ENCODE data around the gene FUT7.

FUT7 gene

DNA sequence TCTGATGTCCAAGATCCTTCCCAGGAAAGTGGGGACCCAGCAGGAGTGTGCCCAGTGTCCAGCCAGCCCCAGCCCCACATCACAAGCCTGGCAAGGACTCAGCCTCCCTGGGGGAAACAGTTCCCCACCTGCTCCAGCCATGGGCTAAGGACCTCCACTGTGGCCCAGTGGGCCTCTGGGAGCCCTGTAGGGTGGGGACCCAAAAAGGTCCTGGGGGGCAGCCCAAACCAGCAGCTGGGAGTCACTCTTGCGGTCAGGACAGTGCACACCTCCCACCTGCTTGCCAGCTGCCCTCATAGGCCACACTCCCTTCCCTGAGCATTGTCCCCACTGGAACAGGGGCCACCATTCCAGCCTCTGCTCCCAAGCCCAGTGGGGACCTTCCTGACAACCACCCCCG is 5.5 kb downstream of the FUT7 start:
- H3K9me3 ChIP-seq (ENCODE audit: control insufficient read depth in 5 of 5, low read length in 5 of 5) = no peaks in the 10 kb centered on the region
- H3K27ac ChIP-seq (ENCODE audit: low read depth, low read length) = no peak overlapping the region
- H3K27me3 ChIP-seq (ENCODE audit: control insufficient read depth in 5 of 5, insufficient read depth in 4 of 5, low read length in 5 of 5) = no peaks in the 10 kb centered on the region
- H3K4me3 ChIP-seq (ENCODE audit: low read depth in 1 of 5, low read length in 5 of 5) = no peak overlapping the region
- peaks cover 0 to 4% (median 0%) of the 10 kb centered on the region in 5 donors for H3K36me3 ChIP-seq (ENCODE audit: control insufficient read depth in 5 of 5, insufficient read depth in 5 of 5, low read length in 5 of 5)
- H3K4me1 ChIP-seq (ENCODE audit: control insufficient read depth in 5 of 5, insufficient read depth in 5 of 5, low read length in 5 of 5) = peaks cover 4 to 74% (median 53%) of the 10 kb centered on the region in 5 donors
- H3K9ac ChIP-seq (ENCODE audit: low read length in 5 of 5) = no peak overlapping the region

DNA sequence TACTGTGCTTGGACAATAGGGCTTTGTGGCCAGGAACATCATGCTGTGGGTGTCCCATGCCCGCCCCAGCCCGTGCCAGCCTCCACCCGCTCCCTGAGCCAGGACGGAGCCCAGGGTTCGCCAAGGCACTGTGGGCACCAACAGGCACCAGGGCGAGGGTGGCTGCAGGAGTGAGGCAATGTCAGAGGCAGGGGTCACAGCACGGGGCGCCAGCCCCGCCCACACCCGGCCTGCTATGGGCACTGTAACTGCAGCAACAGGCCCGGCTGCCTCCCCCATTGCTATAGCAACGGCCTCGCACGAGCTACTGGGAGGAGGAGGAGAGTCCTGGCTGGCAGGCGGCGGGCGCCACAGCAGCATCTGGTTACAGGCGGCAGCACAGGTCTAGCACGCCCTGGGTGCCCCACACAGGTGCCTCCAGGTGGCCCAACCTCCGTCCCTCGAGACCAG is 6.3 kb downstream of the FUT7 start:
- Histone ChIP-seq H3K4me1 (ENCODE audit: control insufficient read depth in 5 of 5, insufficient read depth in 5 of 5, low read length in 5 of 5) (peaks cover 4 to 69% (median 53%) of the 10 kb centered on the region in 5 donors), H3K27ac (ENCODE audit: low read depth, low read length) (no peak overlapping the region), H3K27me3 (ENCODE audit: control insufficient read depth in 5 of 5, insufficient read depth in 4 of 5, low read length in 5 of 5) (no peaks in the 10 kb centered on the region), H3K36me3 (ENCODE audit: control insufficient read depth in 5 of 5, insufficient read depth in 5 of 5, low read length in 5 of 5) (peaks cover 0 to 10% (median 5%) of the 10 kb centered on the region in 5 donors), H3K4me3 (ENCODE audit: low read depth in 1 of 5, low read length in 5 of 5) (no peak overlapping the region), H3K9ac (ENCODE audit: low read length in 5 of 5) (no peak overlapping the region), H3K9me3 (ENCODE audit: control insufficient read depth in 5 of 5, low read length in 5 of 5) (no peaks in the 10 kb centered on the region)

DNA sequence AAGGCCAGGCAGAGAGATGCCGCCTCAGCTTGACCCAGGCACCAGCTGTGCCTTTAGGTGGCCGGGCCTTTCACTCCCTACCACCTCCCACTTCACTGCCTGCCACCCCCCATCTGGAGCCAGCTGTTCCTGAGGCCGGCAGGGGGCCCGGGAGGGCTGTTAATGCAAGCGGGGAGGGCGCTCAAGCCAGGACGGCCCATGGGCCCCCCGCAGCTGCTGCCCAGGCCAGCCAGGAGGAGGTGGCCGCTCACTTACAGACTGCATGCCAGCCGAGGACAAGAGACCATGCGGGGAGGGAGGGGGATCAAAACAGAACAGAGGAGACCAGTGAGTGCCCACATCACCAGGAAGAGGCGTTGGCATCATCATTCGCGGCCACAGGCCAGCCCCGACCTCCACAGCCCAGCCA is 8.3 kb downstream of the FUT7 start:
- H3K9me3 ChIP-seq (ENCODE audit: control insufficient read depth in 5 of 5, low read length in 5 of 5) = no peaks in the 10 kb centered on the region
- peaks cover 4 to 53% (median 41%) of the 10 kb centered on the region in 5 donors for H3K4me1 ChIP-seq (ENCODE audit: control insufficient read depth in 5 of 5, insufficient read depth in 5 of 5, low read length in 5 of 5)
- H3K27ac ChIP-seq (ENCODE audit: low read depth, low read length) = peak overlapping the region; percentile 10
- peak overlapping the region in 1 of 5 donors; percentile 11 for H3K9ac ChIP-seq (ENCODE audit: low read length in 5 of 5)
- peaks cover 0 to 24% (median 8%) of the 10 kb centered on the region in 5 donors for H3K36me3 ChIP-seq (ENCODE audit: control insufficient read depth in 5 of 5, insufficient read depth in 5 of 5, low read length in 5 of 5)
- H3K4me3 ChIP-seq (ENCODE audit: low read depth in 1 of 5, low read length in 5 of 5) = no peak overlapping the region
- H3K27me3 ChIP-seq (ENCODE audit: control insufficient read depth in 5 of 5, insufficient read depth in 4 of 5, low read length in 5 of 5) = no peaks in the 10 kb centered on the region

DNA sequence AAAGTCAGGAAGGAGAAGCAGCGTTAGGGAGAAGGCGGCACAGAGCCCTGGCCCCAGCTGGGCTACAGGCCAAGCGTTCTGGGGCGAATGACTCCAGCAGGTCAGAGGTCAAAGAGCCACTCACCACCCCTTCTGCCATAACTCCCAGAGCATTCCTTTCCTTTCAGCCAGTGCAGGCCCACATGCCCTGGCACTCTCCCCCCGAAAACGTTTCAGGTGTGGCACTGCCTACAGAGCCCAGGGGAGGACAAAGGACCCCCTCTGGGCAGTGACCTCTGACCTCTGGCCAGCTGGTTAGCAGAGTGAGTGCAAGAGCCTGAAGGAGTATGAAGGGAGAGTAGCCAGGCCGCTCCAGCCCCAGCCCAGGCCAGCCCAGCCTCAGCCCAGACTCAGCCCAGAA is 8.7 kb downstream of the FUT7 start:
- Histone ChIP-seq H3K4me3 (ENCODE audit: low read depth in 1 of 5, low read length in 5 of 5) (no peak overlapping the region), H3K36me3 (ENCODE audit: control insufficient read depth in 5 of 5, insufficient read depth in 5 of 5, low read length in 5 of 5) (peaks cover 0 to 25% (median 8%) of the 10 kb centered on the region in 5 donors), H3K4me1 (ENCODE audit: control insufficient read depth in 5 of 5, insufficient read depth in 5 of 5, low read length in 5 of 5) (peaks cover 4 to 50% (median 37%) of the 10 kb centered on the region in 5 donors), H3K27ac (ENCODE audit: low read depth, low read length) (peak overlapping the region; percentile 10), H3K27me3 (ENCODE audit: control insufficient read depth in 5 of 5, insufficient read depth in 4 of 5, low read length in 5 of 5) (no peaks in the 10 kb centered on the region), H3K9me3 (ENCODE audit: control insufficient read depth in 5 of 5, low read length in 5 of 5) (no peaks in the 10 kb centered on the region), H3K9ac (ENCODE audit: low read length in 5 of 5) (peak overlapping the region in 1 of 5 donors; percentile 11)

DNA sequence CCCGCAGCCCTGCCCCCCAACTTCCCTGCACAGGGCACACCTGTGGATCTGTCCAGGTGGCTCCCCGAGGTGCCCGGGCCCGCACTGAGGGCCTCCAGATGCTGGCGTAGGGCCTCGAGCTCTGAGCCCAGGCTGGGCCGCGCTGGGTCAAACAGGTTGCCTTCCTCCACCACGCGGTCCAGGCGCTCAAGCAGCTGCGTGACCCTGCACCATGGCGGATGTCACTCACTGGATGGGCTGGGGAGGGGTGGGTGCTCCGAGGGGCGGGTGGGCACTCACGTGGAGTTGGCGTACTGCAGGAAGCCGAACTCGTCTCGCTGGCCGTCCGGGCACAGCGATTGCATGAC is 9.3 kb downstream of the FUT7 start:
- Histone ChIP-seq H3K27ac (ENCODE audit: low read depth, low read length) (no peak overlapping the region), H3K27me3 (ENCODE audit: control insufficient read depth in 5 of 5, insufficient read depth in 4 of 5, low read length in 5 of 5) (no peaks in the 10 kb centered on the region), H3K36me3 (ENCODE audit: control insufficient read depth in 5 of 5, insufficient read depth in 5 of 5, low read length in 5 of 5) (peaks cover 0 to 30% (median 13%) of the 10 kb centered on the region in 5 donors), H3K9me3 (ENCODE audit: control insufficient read depth in 5 of 5, low read length in 5 of 5) (no peaks in the 10 kb centered on the region), H3K4me3 (ENCODE audit: low read depth in 1 of 5, low read length in 5 of 5) (no peak overlapping the region), H3K4me1 (ENCODE audit: control insufficient read depth in 5 of 5, insufficient read depth in 5 of 5, low read length in 5 of 5) (peaks cover 4 to 49% (median 37%) of the 10 kb centered on the region in 5 donors), H3K9ac (ENCODE audit: low read length in 5 of 5) (no peak overlapping the region)

DNA sequence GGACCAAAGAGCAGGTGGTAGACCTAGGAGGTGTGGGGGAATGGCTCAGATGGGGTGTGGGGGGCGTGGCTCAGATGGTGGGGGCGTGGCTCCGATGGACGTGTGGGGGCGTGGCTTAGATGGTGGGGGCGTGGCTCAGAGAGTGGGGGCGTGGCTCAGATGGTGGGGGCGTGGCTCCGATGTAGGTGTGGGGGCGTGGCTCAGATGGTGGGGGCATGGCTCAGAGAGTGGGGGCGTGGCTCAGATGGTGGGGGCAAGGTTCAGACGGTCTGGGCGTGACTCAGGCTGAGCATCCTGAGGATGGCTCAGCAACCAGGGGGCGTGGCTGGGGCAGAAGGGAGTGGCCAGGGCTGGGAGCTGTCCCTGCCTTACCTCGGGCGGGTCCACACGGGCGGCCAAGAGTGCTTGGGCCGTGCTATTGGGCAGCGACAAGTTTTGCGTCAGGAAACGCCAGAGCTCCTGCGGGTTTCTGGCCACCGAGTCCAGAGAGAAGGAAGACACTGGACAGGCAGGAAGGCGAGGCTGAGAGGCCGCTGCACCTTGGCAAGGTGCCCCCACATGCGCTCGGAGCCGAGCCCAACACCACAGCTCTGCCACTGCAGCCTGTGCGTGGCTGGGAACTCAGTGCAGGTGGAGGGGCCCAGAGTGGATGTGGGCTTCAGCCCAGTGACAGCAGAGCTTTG is 9.8 kb downstream of the FUT7 start:
- Histone ChIP-seq H3K9ac (ENCODE audit: low read length in 5 of 5) (no peak overlapping the region), H3K4me3 (ENCODE audit: low read depth in 1 of 5, low read length in 5 of 5) (no peak overlapping the region), H3K36me3 (ENCODE audit: control insufficient read depth in 5 of 5, insufficient read depth in 5 of 5, low read length in 5 of 5) (peaks cover 0 to 35% (median 18%) of the 10 kb centered on the region in 5 donors), H3K9me3 (ENCODE audit: control insufficient read depth in 5 of 5, low read length in 5 of 5) (no peaks in the 10 kb centered on the region), H3K27me3 (ENCODE audit: control insufficient read depth in 5 of 5, insufficient read depth in 4 of 5, low read length in 5 of 5) (no peaks in the 10 kb centered on the region), H3K4me1 (ENCODE audit: control insufficient read depth in 5 of 5, insufficient read depth in 5 of 5, low read length in 5 of 5) (peaks cover 2 to 44% (median 32%) of the 10 kb centered on the region in 5 donors), H3K27ac (ENCODE audit: low read depth, low read length) (no peak overlapping the region)

DNA sequence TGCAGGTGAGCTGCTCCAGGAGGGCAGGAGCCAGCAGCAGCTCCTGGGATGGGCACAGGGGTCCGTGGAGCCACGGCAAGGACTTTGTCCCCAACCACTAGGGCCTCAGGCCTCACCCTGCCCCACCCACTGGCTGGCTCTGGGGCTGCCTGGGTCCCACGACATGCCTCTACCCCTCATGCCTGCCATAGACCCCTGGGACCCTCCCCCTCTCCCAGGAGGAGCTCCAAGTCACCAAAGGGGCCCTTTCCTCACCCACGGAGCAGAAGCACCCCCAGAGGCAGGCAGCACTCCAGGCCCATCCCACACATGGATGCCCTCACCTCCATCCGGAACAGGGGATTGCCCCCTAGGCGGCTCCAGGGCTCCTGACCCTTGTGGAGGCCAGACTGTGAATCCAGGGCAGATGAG is 10.3 kb downstream of the FUT7 start:
- peaks cover 0 to 39% (median 27%) of the 10 kb centered on the region in 5 donors for H3K4me1 ChIP-seq (ENCODE audit: control insufficient read depth in 5 of 5, insufficient read depth in 5 of 5, low read length in 5 of 5)
- H3K27me3 ChIP-seq (ENCODE audit: control insufficient read depth in 5 of 5, insufficient read depth in 4 of 5, low read length in 5 of 5) = no peaks in the 10 kb centered on the region
- no peak overlapping the region for H3K4me3 ChIP-seq (ENCODE audit: low read depth in 1 of 5, low read length in 5 of 5)
- no peak overlapping the region for H3K27ac ChIP-seq (ENCODE audit: low read depth, low read length)
- no peaks in the 10 kb centered on the region for H3K9me3 ChIP-seq (ENCODE audit: control insufficient read depth in 5 of 5, low read length in 5 of 5)
- H3K36me3 ChIP-seq (ENCODE audit: control insufficient read depth in 5 of 5, insufficient read depth in 5 of 5, low read length in 5 of 5) = peaks cover 0 to 40% (median 23%) of the 10 kb centered on the region in 5 donors
- H3K9ac ChIP-seq (ENCODE audit: low read length in 5 of 5) = no peak overlapping the region

DNA sequence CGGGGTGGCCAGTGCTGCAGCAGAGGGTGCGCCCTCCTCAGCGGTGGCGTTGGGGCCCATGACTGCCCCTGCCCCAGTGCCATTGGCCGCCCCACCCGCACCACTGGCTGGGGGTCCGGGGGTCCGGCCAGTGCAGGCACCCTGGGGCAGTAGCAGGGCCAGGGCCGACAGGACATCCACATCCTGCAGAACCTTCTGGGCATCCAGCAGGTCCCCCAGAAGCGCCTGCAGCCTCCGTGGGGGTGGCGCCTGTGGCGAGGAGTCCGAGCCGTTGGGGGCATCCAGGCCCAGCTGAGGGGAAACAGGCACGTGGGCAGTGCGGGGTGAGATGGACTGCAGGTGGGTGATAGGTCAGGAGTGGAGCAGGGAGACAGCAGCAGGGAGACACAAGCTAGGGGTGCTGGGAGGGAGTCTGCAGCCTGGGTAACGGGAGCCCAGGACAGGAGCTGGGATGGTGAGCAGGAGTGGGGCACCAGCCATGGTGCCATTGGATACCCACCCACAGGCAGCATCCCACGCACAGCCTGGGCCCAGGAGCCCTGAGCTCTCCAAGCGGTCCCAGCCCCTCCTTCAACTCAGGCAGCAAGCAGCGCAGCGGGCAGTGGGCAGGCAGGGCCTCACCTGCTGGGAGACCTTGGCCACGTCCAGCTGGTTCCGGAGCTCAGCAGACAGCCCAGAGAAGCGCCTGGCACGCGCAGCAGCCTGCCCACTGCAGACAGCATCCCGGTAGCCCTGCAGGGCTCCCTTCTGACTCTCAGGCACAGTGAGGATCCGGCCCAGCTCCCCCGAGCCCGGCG is 10.9 kb downstream of the FUT7 start:
- Histone ChIP-seq H3K36me3 (ENCODE audit: control insufficient read depth in 5 of 5, insufficient read depth in 5 of 5, low read length in 5 of 5) (peaks cover 0 to 47% (median 28%) of the 10 kb centered on the region in 5 donors), H3K4me3 (ENCODE audit: low read depth in 1 of 5, low read length in 5 of 5) (no peak overlapping the region), H3K27ac (ENCODE audit: low read depth, low read length) (no peak overlapping the region), H3K9me3 (ENCODE audit: control insufficient read depth in 5 of 5, low read length in 5 of 5) (no peaks in the 10 kb centered on the region), H3K27me3 (ENCODE audit: control insufficient read depth in 5 of 5, insufficient read depth in 4 of 5, low read length in 5 of 5) (no peaks in the 10 kb centered on the region), H3K4me1 (ENCODE audit: control insufficient read depth in 5 of 5, insufficient read depth in 5 of 5, low read length in 5 of 5) (peaks cover 0 to 33% (median 20%) of the 10 kb centered on the region in 5 donors), H3K9ac (ENCODE audit: low read length in 5 of 5) (no peak overlapping the region)

DNA sequence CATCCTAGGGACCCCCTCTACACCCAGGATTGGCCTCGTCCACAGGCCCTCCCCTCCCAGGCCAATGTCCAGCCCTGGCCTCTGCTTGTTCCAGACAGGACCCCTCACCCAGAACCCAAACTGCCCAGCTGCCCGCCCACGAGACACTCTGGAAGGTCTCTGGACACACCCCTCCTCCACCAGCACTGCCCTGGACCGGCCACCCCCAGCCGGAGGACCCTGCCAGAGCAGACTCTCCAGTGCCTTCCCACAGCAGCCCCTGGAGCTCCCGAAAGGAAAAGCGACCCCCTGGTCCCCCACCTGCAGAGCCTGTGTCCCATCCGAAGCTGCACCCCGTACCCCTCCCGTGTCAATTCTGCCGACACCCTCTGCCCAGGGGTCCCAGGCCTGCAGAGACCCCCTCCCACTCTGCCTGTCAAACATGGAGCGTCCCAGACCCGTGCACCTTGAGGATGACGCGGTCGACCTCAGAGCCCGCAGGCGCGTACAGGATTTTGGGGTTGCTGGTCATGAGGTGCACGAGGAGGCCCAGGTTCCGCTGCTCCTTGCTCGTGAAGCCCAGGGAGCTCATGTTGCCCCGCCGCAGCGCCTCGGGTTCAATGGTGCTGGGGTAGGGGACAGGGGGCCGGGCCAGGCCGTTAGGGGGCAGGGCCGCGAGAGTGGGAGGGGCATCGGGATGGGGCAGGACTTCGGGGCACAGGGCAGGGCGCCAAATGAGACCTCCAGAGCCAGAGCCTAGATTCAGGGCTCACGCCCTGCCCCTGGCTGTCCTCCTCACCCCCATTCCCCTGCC is 11.8 kb downstream of the FUT7 start:
- peaks cover 0 to 55% (median 36%) of the 10 kb centered on the region in 5 donors for H3K36me3 ChIP-seq (ENCODE audit: control insufficient read depth in 5 of 5, insufficient read depth in 5 of 5, low read length in 5 of 5)
- H3K4me1 ChIP-seq (ENCODE audit: control insufficient read depth in 5 of 5, insufficient read depth in 5 of 5, low read length in 5 of 5) = peaks cover 0 to 24% (median 12%) of the 10 kb centered on the region in 5 donors
- H3K27me3 ChIP-seq (ENCODE audit: control insufficient read depth in 5 of 5, insufficient read depth in 4 of 5, low read length in 5 of 5) = no peaks in the 10 kb centered on the region
- no peak overlapping the region for H3K4me3 ChIP-seq (ENCODE audit: low read depth in 1 of 5, low read length in 5 of 5)
- H3K9ac ChIP-seq (ENCODE audit: low read length in 5 of 5) = no peak overlapping the region
- no peaks in the 10 kb centered on the region for H3K9me3 ChIP-seq (ENCODE audit: control insufficient read depth in 5 of 5, low read length in 5 of 5)
- no peak overlapping the region for H3K27ac ChIP-seq (ENCODE audit: low read depth, low read length)
